DND-41 (cell line): ENCODE data around the gene PCARE.

Source experiments
- ATAC-seq: fragments of 200-7000 bp; cut with Tn5 transposase; 3 replicates; pipeline ENCODE4 v1.9.1; 2021; ENCODE audit warnings: low read depth; ENCODE audit not compliant: insufficient read depth
- DNase-seq: peaks from one replicate; pipeline ENCODE4 v3.0.0-alpha.2; 2020
- H2AFZ ChIP-seq: 2 replicates; pipeline ENCODE4 v1.6.0; 2012; ENCODE audit warnings: low read depth, low read length
- H3K27ac ChIP-seq: 2 replicates; pipeline ENCODE4 v1.5.1; 2012; ENCODE audit warnings: low read length, inconsistent platforms
- H3K27me3 ChIP-seq: fragments of 200-600 bp; sonication (generic); 2 replicates; pipeline ENCODE4 v1.6.0; 2012; ENCODE audit warnings: low read length, mild to moderate bottlenecking, inconsistent platforms; ENCODE audit not compliant: insufficient read depth, poor library complexity
- H3K36me3 ChIP-seq: 2 replicates; pipeline ENCODE4 v1.5.1; 2012; ENCODE audit warnings: low read length, inconsistent platforms; ENCODE audit not compliant: insufficient read depth
- H3K4me1 ChIP-seq: 2 replicates; pipeline ENCODE4 v1.5.1; 2012; ENCODE audit warnings: mild to moderate bottlenecking, low read length; ENCODE audit not compliant: insufficient read depth
- H3K4me2 ChIP-seq: 2 replicates; pipeline ENCODE4 v1.6.0; 2012; ENCODE audit warnings: mild to moderate bottlenecking, moderate library complexity, low read length, inconsistent platforms; ENCODE audit not compliant: insufficient read depth
- H3K4me3 ChIP-seq, 2 experiments: fragments of 200-600 bp in 1 of 2; shearing (Covaris generic) in 1 of 2; 2 replicates each; pipeline ENCODE4 v1.5.1; 2012 to 2016; ENCODE audit warnings: inconsistent platforms in 2 of 2, low read length in 2 of 2, mild to moderate bottlenecking in 2 of 2, low read depth in 1 of 2, moderate library complexity in 1 of 2
- H3K79me2 ChIP-seq: 2 replicates; pipeline ENCODE4 v1.6.0; 2012; ENCODE audit warnings: low read length, inconsistent platforms; ENCODE audit not compliant: insufficient read depth
- H3K9ac ChIP-seq: 2 replicates; pipeline ENCODE4 v1.6.0; 2012; ENCODE audit warnings: low read depth, mild to moderate bottlenecking, inconsistent platforms, low read length, moderate library complexity
- H3K9me3 ChIP-seq: 2 replicates; pipeline ENCODE4 v1.5.1; 2012; ENCODE audit warnings: low read length, moderate library complexity, mild to moderate bottlenecking, inconsistent platforms; ENCODE audit not compliant: insufficient read depth, severe bottlenecking
- H4K20me1 ChIP-seq: 2 replicates; pipeline ENCODE4 v1.6.0; 2012; ENCODE audit warnings: low read length; ENCODE audit not compliant: insufficient read depth
- EZH2 ChIP-seq: IDR thresholded peaks from 3 replicates; pipeline ENCODE4 v1.6.1; 2012; ENCODE audit warnings: borderline replicate concordance, low read depth, mild to moderate bottlenecking, moderate library complexity, low read length, inconsistent platforms; ENCODE audit not compliant: severe bottlenecking
- TF ChIP-seq, protein P1 (sequence below): IDR thresholded peaks from 2 replicates; pipeline ENCODE4 v1.5.1; 2012; ENCODE audit warnings: borderline replicate concordance, low read length, moderate library complexity, mild to moderate bottlenecking; ENCODE audit not compliant: poor library complexity, severe bottlenecking; ENCODE audit errors: extremely low read depth

The PCARE gene

DNA sequence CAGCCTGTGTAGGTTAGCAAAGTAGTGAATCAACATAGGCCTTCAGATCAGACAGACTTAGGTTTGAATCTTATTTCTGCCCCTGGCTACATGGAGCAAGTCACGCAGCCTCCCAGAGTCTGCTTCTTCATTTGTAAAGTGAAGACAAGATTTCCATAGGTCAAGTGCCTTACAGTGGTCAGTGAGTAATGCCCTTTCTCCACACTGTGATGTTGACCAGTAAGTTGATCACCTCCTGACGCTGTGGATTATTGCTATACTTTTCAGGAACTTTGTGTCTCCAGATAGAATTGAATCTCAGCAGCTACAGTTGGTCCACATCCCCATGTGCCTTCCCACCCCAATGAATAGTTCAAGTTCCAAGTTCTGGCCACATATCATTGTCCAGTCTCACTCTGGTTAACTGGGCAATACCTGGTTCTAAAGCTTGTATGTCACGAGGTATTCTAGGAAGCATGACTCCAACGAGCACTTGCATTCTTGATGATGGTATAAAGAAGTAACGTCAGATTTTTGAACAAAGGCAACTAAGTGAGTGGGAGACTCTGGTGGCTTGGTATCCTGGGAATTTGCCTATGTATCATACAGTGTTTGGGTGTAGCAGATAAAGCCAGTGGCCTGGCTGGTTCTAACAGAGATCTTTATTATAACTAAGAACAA is 38.8 kb upstream of the PCARE start:
- peaks cover 59% of the 10 kb centered on the region for H3K27me3 ChIP-seq
- H3K36me3 ChIP-seq = no peaks in the 10 kb centered on the region
- H3K79me2 ChIP-seq = no peaks in the 10 kb centered on the region
- ATAC-seq (no peak), DNase-seq (no peak)
- H3K4me3 ChIP-seq = no peak overlapping the region
- no peak overlapping the region for H3K27ac ChIP-seq
- H4K20me1 ChIP-seq = no peaks in the 10 kb centered on the region
- H3K4me2 ChIP-seq = no peak overlapping the region
- TF ChIP-seq, protein P1, sequence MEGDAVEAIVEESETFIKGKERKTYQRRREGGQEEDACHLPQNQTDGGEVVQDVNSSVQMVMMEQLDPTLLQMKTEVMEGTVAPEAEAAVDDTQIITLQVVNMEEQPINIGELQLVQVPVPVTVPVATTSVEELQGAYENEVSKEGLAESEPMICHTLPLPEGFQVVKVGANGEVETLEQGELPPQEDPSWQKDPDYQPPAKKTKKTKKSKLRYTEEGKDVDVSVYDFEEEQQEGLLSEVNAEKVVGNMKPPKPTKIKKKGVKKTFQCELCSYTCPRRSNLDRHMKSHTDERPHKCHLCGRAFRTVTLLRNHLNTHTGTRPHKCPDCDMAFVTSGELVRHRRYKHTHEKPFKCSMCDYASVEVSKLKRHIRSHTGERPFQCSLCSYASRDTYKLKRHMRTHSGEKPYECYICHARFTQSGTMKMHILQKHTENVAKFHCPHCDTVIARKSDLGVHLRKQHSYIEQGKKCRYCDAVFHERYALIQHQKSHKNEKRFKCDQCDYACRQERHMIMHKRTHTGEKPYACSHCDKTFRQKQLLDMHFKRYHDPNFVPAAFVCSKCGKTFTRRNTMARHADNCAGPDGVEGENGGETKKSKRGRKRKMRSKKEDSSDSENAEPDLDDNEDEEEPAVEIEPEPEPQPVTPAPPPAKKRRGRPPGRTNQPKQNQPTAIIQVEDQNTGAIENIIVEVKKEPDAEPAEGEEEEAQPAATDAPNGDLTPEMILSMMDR = no peak
- TF ChIP-seq EZH2 = no peak
- no peak overlapping the region for H2AFZ ChIP-seq
- no peak overlapping the region for H3K9ac ChIP-seq
- H3K4me1 ChIP-seq = peaks cover 21% of the 10 kb centered on the region
- H3K9me3 ChIP-seq = no peaks in the 10 kb centered on the region

DNA sequence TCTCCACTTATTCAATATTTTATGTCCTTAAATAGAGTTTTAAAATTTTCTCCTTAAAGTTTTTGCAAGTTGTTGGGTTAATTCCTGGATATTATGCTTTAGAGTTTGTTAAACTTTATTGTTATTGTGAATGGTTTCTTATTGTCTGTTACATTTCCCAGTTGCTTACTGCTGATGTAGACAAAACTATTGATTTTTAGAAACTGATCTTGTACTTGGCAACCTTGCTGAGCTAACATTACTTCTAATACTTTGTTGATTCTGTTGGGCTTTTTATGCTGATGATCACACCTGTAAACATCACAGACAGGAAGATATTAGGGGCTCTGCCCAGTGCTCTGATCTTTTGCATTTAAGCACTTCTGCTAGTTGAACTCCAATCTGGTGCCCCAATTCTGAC is 38.1 kb upstream of the PCARE start:
- TF ChIP-seq EZH2 = no peak
- TF ChIP-seq, protein P1 = no peak
- no peak overlapping the region for H3K9ac ChIP-seq

GRCh38 chr2:29110916-29111535 is 36.7 kb upstream of the PCARE start:
- Histone ChIP-seq H3K4me1 (peaks cover 12% of the 10 kb centered on the region), H4K20me1 (no peaks in the 10 kb centered on the region), H3K4me2 (no peak overlapping the region), H3K36me3 (no peaks in the 10 kb centered on the region), H3K4me3 (no peak overlapping the region), H3K27me3 (peaks cover 42% of the 10 kb centered on the region), H2AFZ (no peak overlapping the region), H3K27ac (no peak overlapping the region), H3K79me2 (no peaks in the 10 kb centered on the region), H3K9ac (no peak overlapping the region), H3K9me3 (no peaks in the 10 kb centered on the region)
- ATAC-seq (no peak), DNase-seq (no peak)
- TF ChIP-seq EZH2 = no peak
- TF ChIP-seq, protein P1 = no peak

More for the DNA sequence above, 38.1 kb upstream of the PCARE start:
- Histone ChIP-seq H4K20me1 (no peaks in the 10 kb centered on the region), H3K36me3 (no peaks in the 10 kb centered on the region), H3K4me2 (no peak overlapping the region), H3K4me1 (peaks cover 21% of the 10 kb centered on the region), H3K4me3 (no peak overlapping the region), H3K79me2 (no peaks in the 10 kb centered on the region), H3K27ac (no peak overlapping the region), H2AFZ (no peak overlapping the region), H3K27me3 (peaks cover 52% of the 10 kb centered on the region), H3K9me3 (no peaks in the 10 kb centered on the region)
- ATAC-seq = no peak
- DNase-seq = no peak
